Testis (tissue), 3 donors: ENCODE data around the gene TSACC. TPM values are rescaled to one million over a fixed set of nuclear protein-coding genes. Genes with fewer than 3 reads are reported as not detected.

Experiments
- DNase-seq: peaks from one replicate; pipeline ENCODE4 v3.0.0-alpha.2; 2019
- H3K27ac ChIP-seq, 2 donors: fragments of 200-600 bp; sonication (generic); one replicate each; pipeline ENCODE4 v1.5.1; 2019
- H3K27me3 ChIP-seq: fragments of 200-600 bp; sonication (generic); one replicate; pipeline ENCODE4 v1.5.1; 2019
- H3K36me3 ChIP-seq: fragments of 200-600 bp; sonication (generic); one replicate; pipeline ENCODE4 v1.5.1; 2017; ENCODE audit warnings: low read depth; ENCODE audit errors: missing control alignments
- H3K4me1 ChIP-seq: fragments of 200-600 bp; sonication (generic); one replicate; pipeline ENCODE4 v1.5.1; 2019
- H3K4me3 ChIP-seq, 2 donors: fragments of 200-600 bp; sonication (generic); one replicate each; pipeline ENCODE4 v1.5.1; 2017 to 2019
- H3K9me3 ChIP-seq: fragments of 200-600 bp; sonication (generic); one replicate; pipeline ENCODE4 v1.5.1; 2017
- POLR2A ChIP-seq: fragments of 450-650 bp; IDR thresholded peaks from one replicate; pipeline ENCODE4 v1.6.1; 2017; ENCODE audit warnings: antibody characterized with exemption, mild to moderate bottlenecking, moderate library complexity
- WGBS, 2 donors: methylation state at CpG; one replicate each; pipeline ENCODE4 v1.1.5; 2018; 5-methylcytosine and 5-hydroxymethylcytosine counted together
- intact Hi-C: fragments of 100-400 bp; cut with DNase I; formaldehyde crosslinking; loops from one replicate; pipeline ENCODE4 v1.15.1; 2023; ENCODE audit warnings: low total_unique reads
- polyA plus RNA-seq: library from polyadenylated mRNA; stranded (reverse); fragments of 350-450 nt; fragmentation: Illumina TruSeq; extraction: RNeasy Lipid Tissue Mini Kit (QIAGEN cat#74804); gene quantifications from one replicate; pipeline ENCODE4 v1.2.3, GENCODE V29; 2014; ENCODE audit warnings: low read depth, low replicate concordance; ENCODE audit not compliant: insufficient read depth
- total RNA-seq, 2 donors: library from RNA; depleted of rRNA; stranded (reverse); fragments of >200 nt; gene quantifications; one replicate each; pipeline ENCODE4 v1.2.3, GENCODE V29; 2016
- TF ChIP-seq, protein P1 (sequence below), 3 experiments: fragments of 450-650 bp in 2 of 3; fragments of 200-600 bp in 1 of 3; sonication (generic) in 1 of 3; IDR thresholded peaks; one replicate each; pipeline ENCODE4 v1.5.1; 2016 to 2019; ENCODE audit warnings: antibody characterized with exemption in 3 of 3, mild to moderate bottlenecking in 2 of 3, moderate library complexity in 1 of 3

TSACC gene
- total and polyA plus RNA-seq, 3 donors from 2014 or later, result 354 to 1,814 (median 748) TPM

DNA sequence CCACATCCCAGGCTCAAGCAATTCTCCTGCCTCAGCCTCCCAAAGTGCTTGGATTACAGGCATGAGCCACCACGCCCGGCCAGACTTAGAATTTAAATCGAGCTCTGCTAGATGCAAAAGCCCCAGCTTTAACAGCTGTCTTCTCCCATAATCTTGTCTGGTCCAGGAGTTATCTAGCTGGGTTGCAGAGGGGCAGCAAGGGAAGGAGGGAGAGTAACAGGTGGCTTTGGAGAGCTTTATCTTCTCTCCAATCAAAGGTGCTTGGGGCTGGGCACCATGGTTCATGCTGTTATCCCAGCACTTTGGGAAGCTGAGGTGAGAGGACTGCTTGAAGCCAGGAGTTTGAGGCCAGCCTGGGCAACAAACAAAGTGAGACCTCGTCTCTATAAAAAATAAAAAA is 34.5 kb downstream of the TSACC start:
- H3K27ac ChIP-seq, result no peak overlapping the region
- peaks cover 8% of the 10 kb centered on the region for H3K4me1 ChIP-seq
- no peaks in the 10 kb centered on the region for H3K36me3 ChIP-seq
- intact Hi-C loops, result no loop called here
- 73 to 81% methylated on average over 2 to 4 of the region's 4 CpGs for WGBS, 2 donors
- no peaks in the 10 kb centered on the region for H3K9me3 ChIP-seq
- no peak for DNase-seq
- TF ChIP-seq, protein P1, sequence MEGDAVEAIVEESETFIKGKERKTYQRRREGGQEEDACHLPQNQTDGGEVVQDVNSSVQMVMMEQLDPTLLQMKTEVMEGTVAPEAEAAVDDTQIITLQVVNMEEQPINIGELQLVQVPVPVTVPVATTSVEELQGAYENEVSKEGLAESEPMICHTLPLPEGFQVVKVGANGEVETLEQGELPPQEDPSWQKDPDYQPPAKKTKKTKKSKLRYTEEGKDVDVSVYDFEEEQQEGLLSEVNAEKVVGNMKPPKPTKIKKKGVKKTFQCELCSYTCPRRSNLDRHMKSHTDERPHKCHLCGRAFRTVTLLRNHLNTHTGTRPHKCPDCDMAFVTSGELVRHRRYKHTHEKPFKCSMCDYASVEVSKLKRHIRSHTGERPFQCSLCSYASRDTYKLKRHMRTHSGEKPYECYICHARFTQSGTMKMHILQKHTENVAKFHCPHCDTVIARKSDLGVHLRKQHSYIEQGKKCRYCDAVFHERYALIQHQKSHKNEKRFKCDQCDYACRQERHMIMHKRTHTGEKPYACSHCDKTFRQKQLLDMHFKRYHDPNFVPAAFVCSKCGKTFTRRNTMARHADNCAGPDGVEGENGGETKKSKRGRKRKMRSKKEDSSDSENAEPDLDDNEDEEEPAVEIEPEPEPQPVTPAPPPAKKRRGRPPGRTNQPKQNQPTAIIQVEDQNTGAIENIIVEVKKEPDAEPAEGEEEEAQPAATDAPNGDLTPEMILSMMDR (IDR thresholded peaks at IDR 0.05), result no peak
- no peak for TF ChIP-seq POLR2A
- H3K27me3 ChIP-seq, result no peaks in the 10 kb centered on the region
- H3K4me3 ChIP-seq, result no peak overlapping the region

- Histone ChIP-seq H3K27me3 (no peaks in the 10 kb centered on the region), H3K9me3 (no peaks in the 10 kb centered on the region), H3K4me1 (peaks cover 8% of the 10 kb centered on the region), H3K36me3 (no peaks in the 10 kb centered on the region), H3K27ac (no peak overlapping the region), H3K4me3 (no peak overlapping the region)
- intact Hi-C loops, result no loop called here
- TF ChIP-seq POLR2A, result no peak
- TF ChIP-seq, protein P1 (IDR thresholded peaks at IDR 0.05), result no peak
- no peak for DNase-seq
These were observed 35.2 kb downstream of the TSACC start for GRCh38 chr1:156373546-156373945.

- Histone ChIP-seq H3K4me1 (peaks cover 8% of the 10 kb centered on the region), H3K4me3 (no peak overlapping the region), H3K36me3 (no peaks in the 10 kb centered on the region), H3K27ac (no peak overlapping the region), H3K9me3 (no peaks in the 10 kb centered on the region), H3K27me3 (no peaks in the 10 kb centered on the region)
- intact Hi-C loops, result no loop called here
- TF ChIP-seq POLR2A, result no peak
- TF ChIP-seq, protein P1 (IDR thresholded peaks at IDR 0.05), result no peak
- WGBS, 2 donors, result 91 to 97% methylated on average over 2 of the region's 2 CpGs
- no peak for DNase-seq
These were observed 37.8 kb downstream of the TSACC start for GRCh38 chr1:156376146-156376545.

DNA sequence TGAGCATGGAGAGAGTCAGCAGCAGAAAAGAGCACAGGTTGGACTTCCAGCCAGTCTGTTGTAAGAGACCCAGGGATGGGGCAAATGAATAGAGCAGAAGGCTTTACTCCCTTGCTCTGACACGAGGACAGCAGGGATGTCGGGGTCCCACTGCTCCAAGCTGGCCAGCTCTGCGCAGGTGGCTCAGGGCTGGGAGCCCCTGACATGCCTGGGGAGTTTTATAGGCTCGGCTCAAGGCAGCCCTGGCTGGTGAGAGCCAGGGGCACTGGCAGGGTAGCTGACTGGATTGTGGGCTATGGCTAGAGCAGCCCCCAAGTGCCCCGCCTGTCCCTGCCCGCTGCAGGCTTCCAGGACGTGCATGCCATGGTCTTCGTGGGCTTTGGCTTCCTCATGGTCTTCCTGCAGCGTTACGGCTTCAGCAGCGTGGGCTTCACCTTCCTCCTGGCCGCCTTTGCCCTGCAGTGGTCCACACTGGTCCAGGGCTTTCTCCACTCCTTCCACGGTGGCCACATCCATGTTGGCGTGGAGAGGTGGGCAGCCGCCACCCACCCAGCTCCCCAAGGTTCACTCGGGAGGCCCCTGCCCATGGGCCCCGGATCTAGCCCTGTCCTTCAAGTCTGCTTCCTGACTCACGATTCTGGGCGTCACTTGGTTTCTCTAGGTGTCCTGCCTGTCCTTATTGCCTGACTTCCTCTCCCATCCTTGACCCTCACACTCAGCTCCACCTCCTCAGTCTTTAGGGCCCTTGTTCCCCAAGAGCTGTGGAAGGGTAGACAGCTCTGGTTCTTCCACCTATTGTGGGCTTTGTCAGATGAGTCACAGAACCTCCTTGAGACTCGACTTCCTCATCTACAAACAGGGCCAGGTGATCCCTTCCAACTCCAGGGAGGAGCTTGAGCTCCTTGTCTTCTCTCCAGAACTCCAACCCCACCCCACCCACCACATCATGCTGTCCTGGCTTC is 38.9 kb downstream of the TSACC start:
- H3K4me1 ChIP-seq, result peaks cover 8% of the 10 kb centered on the region
- H3K27ac ChIP-seq, result no peak overlapping the region
- H3K27me3 ChIP-seq, result no peaks in the 10 kb centered on the region
- H3K36me3 ChIP-seq, result no peaks in the 10 kb centered on the region
- 87% methylated on average over 19 to 20 of the region's 20 CpGs for WGBS, 2 donors
- H3K4me3 ChIP-seq, result no peak overlapping the region
- intact Hi-C loops, result no loop called here
- H3K9me3 ChIP-seq, result no peaks in the 10 kb centered on the region
- no peak for DNase-seq
- no peak for TF ChIP-seq POLR2A
- TF ChIP-seq, protein P1 (IDR thresholded peaks at IDR 0.05), result no peak
